A673 (cell line): Measurements from ENCODE around the gene DHDDS. TPM values are rescaled to one million over a fixed set of nuclear protein-coding genes. Genes with fewer than 3 reads are reported as not detected.

Experiments
- BruUV-seq: library from RNA; stranded (reverse); fragments of 400-500 nt; replicated peaks from 2 replicates; lab custom pipeline; 2021; lab: Mats Ljungman, UMichigan
- CTCF ChIA-PET: fragments of 300-600 bp; sonication (Branson Sonifier 250); formaldehyde crosslinking; loops from one replicate; lab custom pipeline; 2022; ENCODE audit warnings: antibody characterized with exemption; lab: Charles Lee
- POLR2A ChIA-PET: fragments of 300-600 bp; sonication (Branson Sonifier 250); formaldehyde crosslinking; loops from one replicate; lab custom pipeline; 2022; ENCODE audit warnings: antibody characterized with exemption; ENCODE audit not compliant: low non-redundant PET; lab: Charles Lee
- DNase-seq: peaks from one replicate; pipeline ENCODE4 v3.0.0-alpha.2; 2015; ENCODE audit warnings: low spot score
- H3K27ac ChIP-seq: fragments of 200-600 bp; sonication (generic); 2 replicates; pipeline ENCODE4 v1.5.1; 2016; ENCODE audit warnings: mixed run types, low read depth, mild to moderate bottlenecking, mixed read lengths, antibody characterized with exemption, low read length; ENCODE audit not compliant: poor library complexity, severe bottlenecking
- H3K27me3 ChIP-seq: fragments of 200-600 bp; sonication (generic); replicated peaks from 2 replicates; pipeline ENCODE4 v1.6.1; 2017; ENCODE audit warnings: mixed run types, low read depth, mild to moderate bottlenecking, mixed read lengths, antibody characterized with exemption, low read length; ENCODE audit not compliant: insufficient read depth, poor library complexity
- H3K36me3 ChIP-seq: fragments of 200-600 bp; sonication (generic); 2 replicates; pipeline ENCODE4 v1.6.1; 2016; ENCODE audit warnings: mixed run types, mild to moderate bottlenecking, mixed read lengths, antibody characterized with exemption, low read length; ENCODE audit not compliant: insufficient read depth, poor library complexity, severe bottlenecking
- H3K4me1 ChIP-seq: fragments of 200-600 bp; sonication (generic); 2 replicates; pipeline ENCODE4 v1.6.1; 2017; ENCODE audit warnings: mixed run types, mild to moderate bottlenecking, mixed read lengths, antibody characterized with exemption, low read length; ENCODE audit not compliant: insufficient read depth, poor library complexity, severe bottlenecking
- H3K4me3 ChIP-seq: fragments of 200-600 bp; sonication (generic); 2 replicates; pipeline ENCODE4 v1.5.1; 2016; ENCODE audit warnings: low read depth, mixed run types, mild to moderate bottlenecking, mixed read lengths, low read length; ENCODE audit not compliant: poor library complexity, severe bottlenecking
- H3K9me3 ChIP-seq: fragments of 200-600 bp; sonication (generic); 2 replicates; pipeline ENCODE4 v1.6.1; 2016; ENCODE audit warnings: mixed run types, low read depth, mild to moderate bottlenecking, mixed read lengths, antibody characterized with exemption, low read length; ENCODE audit not compliant: poor library complexity, severe bottlenecking
- CTCF ChIP-seq: fragments of 300-800, 200-600 bp; sonication (generic); conservative IDR thresholded peaks from 2 replicates; pipeline ENCODE4 v1.5.1; 2017; ENCODE audit warnings: low read depth, mild to moderate bottlenecking, antibody characterized with exemption, low read length, moderate library complexity, mixed read lengths
- EZH2 ChIP-seq: fragments of 200-600 bp; sonication (generic); IDR thresholded peaks from 2 replicates; pipeline ENCODE4 v1.6.1; 2017; ENCODE audit warnings: borderline replicate concordance, low read depth, mild to moderate bottlenecking, mixed read lengths, antibody characterized with exemption, low read length; ENCODE audit not compliant: poor library complexity, severe bottlenecking
- intact Hi-C: fragments of 100-400 bp; cut with micrococcal nuclease; formaldehyde crosslinking; loops from one replicate; pipeline ENCODE4 v1.10.0; 2022; ENCODE audit not compliant: unreplicated experiment
- total RNA-seq: library from RNA; stranded (reverse); gene quantifications from 2 replicates; pipeline ENCODE4 v1.2.3, GENCODE V29; 2021

The DHDDS gene
- total RNA-seq, 1 experiment from 2014 or later: 50.7 TPM

DNA sequence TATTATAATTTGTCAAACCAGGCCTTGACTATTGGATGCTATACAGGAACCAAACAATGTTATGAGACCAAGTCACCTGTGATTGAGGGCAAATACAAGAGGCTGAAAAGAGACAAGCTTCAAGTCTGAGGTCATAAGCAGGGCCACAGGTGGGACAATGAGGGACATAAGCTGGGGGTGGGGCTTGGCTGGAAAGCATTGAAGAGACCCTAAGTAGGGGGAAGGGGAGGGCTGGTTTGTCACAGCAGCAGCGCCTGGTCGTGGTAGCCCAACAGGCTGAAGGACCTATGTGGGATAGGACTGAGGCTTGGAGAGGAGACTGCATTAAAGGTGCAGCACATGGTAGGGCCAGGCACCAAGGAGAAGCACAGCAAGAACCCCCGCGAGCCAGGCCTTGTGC, 58.0 kb downstream of the DHDDS start:
- Histone ChIP-seq H3K4me3 (no peak overlapping the region), H3K36me3 (no peaks in the 10 kb centered on the region), H3K27me3 (no peaks in the 10 kb centered on the region), H3K9me3 (no peaks in the 10 kb centered on the region), H3K4me1 (no peaks in the 10 kb centered on the region), H3K27ac (no peak overlapping the region)
- DNase-seq: no peak
- BruUV-seq: no TSS peak
- ChIA-PET CTCF (interaction anchor here (1.1 kb wide), 1 partner anchor 10 kb away, joined by 3 read pairs; no protein-coding TSS in a partner anchor), POLR2A (no interaction called here)
- intact Hi-C loops: no loop called here
- TF ChIP-seq EZH2 (no peak), CTCF (no peak)

- H3K36me3 ChIP-seq: no peaks in the 10 kb centered on the region
- BruUV-seq: no TSS peak
- H3K9me3 ChIP-seq: no peaks in the 10 kb centered on the region
- no peaks in the 10 kb centered on the region for H3K4me1 ChIP-seq
- intact Hi-C loops: no loop called here
- no peak overlapping the region for H3K27ac ChIP-seq
- ChIA-PET POLR2A (no interaction called here), CTCF (no interaction called here)
- H3K27me3 ChIP-seq: no peaks in the 10 kb centered on the region
- no peak overlapping the region for H3K4me3 ChIP-seq
- no peak for TF ChIP-seq CTCF
- no peak for TF ChIP-seq EZH2
- no peak for DNase-seq
Observed at GRCh38 chr1:26493267-26493666, 61.1 kb downstream of the DHDDS start.

DNA sequence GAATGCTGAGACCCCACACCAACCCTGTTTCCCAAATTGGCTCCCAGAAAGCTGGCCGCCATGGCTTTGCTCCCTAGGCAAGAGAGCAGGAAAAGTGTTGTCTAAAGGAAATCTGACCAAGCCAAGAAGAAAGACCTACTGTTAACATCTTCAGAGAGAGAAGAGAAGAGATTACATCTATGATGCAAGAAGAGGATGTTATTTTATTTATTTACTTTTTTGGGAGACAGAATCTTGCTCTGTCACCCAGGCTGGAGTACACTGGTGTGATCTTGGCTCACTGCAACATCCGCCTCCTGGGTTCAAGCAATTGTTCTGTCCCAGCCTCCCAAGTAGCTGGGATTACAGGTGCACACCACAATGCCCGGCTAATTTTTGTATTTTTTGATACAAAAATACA, 61.8 kb downstream of the DHDDS start:
- BruUV-seq: no TSS peak
- CTCF ChIA-PET: no interaction called here
- H3K27ac ChIP-seq: no peak overlapping the region
- no peaks in the 10 kb centered on the region for H3K4me1 ChIP-seq
- no peaks in the 10 kb centered on the region for H3K36me3 ChIP-seq
- no peaks in the 10 kb centered on the region for H3K27me3 ChIP-seq
- no peaks in the 10 kb centered on the region for H3K9me3 ChIP-seq
- H3K4me3 ChIP-seq: no peak overlapping the region
- no peak for TF ChIP-seq CTCF
- no peak for TF ChIP-seq EZH2
- no peak for DNase-seq
- intact Hi-C loops: no loop called here
- POLR2A ChIA-PET: no interaction called here
